H1 (cell line): ENCODE measurements around the gene ACACB. TPM values are rescaled to one million over a fixed set of nuclear protein-coding genes. Genes with fewer than 3 reads are reported as not detected.

Experiments used
- ATF2 ChIP-seq: IDR thresholded peaks from 2 replicates; pipeline ENCODE4 v1.6.1; 2012; ENCODE audit warnings: low read length, inconsistent platforms
- KDM1A ChIP-seq: fragments of 200-600, 300-600 bp; sonication (generic); IDR thresholded peaks from 2 replicates; pipeline ENCODE4 v1.7.1; 2016; ENCODE audit warnings: mild to moderate bottlenecking, low read length, borderline replicate concordance
- TEAD4 ChIP-seq: IDR thresholded peaks from 2 replicates; pipeline ENCODE4 v1.6.1; 2012; ENCODE audit warnings: low read depth, low read length, inconsistent platforms, mixed read lengths
- polyA plus RNA-seq, 7 experiments: library from polyadenylated mRNA; depleted of rRNA in 3 of 7; stranded (reverse) in 5 of 7; unstranded in 2 of 7; fragments of >200 nt in 5 of 7; fragments of 200-250 nt in 2 of 7; gene quantifications; 1 replicate in 5 of 7; 2 replicates in 1 of 7; 4 replicates in 1 of 7; pipeline versions ENCODE4 v1.2.1 to v1.2.3, GENCODE V29; 2011 to 2013; ENCODE audit warnings: missing spikeins in 2 of 7, mixed read lengths in 2 of 7
- total RNA-seq: library from RNA; stranded (reverse); fragmentation: NEBNext Ultra II Directional; extraction: Animal tissue kit (Norgen Biotek cat#: 25700); gene quantifications from 2 replicates; pipeline ENCODE4 v1.2.1, GENCODE V29; 2021
- TF ChIP-seq, protein P1 (sequence below): fragments of 300-600 bp; sonication (generic); IDR thresholded peaks from 2 replicates; pipeline ENCODE4 v1.7.1; 2012; ENCODE audit warnings: low read length, moderate library complexity, mild to moderate bottlenecking, inconsistent platforms; ENCODE audit not compliant: insufficient replicate concordance

ACACB gene
- total and polyA plus RNA-seq, 2 of the 8 experiments (the other 6 are each of a cell fraction or from before 2014, with no cell fraction given) = 5.8 to 15.3 TPM

GRCh38 chr12:109170324-109170723 is 53.9 kb downstream of the ACACB start (continued):
- no peak for TF ChIP-seq ATF2
- no peak for TF ChIP-seq TEAD4
- TF ChIP-seq KDM1A = no peak
- TF ChIP-seq, protein P1, sequence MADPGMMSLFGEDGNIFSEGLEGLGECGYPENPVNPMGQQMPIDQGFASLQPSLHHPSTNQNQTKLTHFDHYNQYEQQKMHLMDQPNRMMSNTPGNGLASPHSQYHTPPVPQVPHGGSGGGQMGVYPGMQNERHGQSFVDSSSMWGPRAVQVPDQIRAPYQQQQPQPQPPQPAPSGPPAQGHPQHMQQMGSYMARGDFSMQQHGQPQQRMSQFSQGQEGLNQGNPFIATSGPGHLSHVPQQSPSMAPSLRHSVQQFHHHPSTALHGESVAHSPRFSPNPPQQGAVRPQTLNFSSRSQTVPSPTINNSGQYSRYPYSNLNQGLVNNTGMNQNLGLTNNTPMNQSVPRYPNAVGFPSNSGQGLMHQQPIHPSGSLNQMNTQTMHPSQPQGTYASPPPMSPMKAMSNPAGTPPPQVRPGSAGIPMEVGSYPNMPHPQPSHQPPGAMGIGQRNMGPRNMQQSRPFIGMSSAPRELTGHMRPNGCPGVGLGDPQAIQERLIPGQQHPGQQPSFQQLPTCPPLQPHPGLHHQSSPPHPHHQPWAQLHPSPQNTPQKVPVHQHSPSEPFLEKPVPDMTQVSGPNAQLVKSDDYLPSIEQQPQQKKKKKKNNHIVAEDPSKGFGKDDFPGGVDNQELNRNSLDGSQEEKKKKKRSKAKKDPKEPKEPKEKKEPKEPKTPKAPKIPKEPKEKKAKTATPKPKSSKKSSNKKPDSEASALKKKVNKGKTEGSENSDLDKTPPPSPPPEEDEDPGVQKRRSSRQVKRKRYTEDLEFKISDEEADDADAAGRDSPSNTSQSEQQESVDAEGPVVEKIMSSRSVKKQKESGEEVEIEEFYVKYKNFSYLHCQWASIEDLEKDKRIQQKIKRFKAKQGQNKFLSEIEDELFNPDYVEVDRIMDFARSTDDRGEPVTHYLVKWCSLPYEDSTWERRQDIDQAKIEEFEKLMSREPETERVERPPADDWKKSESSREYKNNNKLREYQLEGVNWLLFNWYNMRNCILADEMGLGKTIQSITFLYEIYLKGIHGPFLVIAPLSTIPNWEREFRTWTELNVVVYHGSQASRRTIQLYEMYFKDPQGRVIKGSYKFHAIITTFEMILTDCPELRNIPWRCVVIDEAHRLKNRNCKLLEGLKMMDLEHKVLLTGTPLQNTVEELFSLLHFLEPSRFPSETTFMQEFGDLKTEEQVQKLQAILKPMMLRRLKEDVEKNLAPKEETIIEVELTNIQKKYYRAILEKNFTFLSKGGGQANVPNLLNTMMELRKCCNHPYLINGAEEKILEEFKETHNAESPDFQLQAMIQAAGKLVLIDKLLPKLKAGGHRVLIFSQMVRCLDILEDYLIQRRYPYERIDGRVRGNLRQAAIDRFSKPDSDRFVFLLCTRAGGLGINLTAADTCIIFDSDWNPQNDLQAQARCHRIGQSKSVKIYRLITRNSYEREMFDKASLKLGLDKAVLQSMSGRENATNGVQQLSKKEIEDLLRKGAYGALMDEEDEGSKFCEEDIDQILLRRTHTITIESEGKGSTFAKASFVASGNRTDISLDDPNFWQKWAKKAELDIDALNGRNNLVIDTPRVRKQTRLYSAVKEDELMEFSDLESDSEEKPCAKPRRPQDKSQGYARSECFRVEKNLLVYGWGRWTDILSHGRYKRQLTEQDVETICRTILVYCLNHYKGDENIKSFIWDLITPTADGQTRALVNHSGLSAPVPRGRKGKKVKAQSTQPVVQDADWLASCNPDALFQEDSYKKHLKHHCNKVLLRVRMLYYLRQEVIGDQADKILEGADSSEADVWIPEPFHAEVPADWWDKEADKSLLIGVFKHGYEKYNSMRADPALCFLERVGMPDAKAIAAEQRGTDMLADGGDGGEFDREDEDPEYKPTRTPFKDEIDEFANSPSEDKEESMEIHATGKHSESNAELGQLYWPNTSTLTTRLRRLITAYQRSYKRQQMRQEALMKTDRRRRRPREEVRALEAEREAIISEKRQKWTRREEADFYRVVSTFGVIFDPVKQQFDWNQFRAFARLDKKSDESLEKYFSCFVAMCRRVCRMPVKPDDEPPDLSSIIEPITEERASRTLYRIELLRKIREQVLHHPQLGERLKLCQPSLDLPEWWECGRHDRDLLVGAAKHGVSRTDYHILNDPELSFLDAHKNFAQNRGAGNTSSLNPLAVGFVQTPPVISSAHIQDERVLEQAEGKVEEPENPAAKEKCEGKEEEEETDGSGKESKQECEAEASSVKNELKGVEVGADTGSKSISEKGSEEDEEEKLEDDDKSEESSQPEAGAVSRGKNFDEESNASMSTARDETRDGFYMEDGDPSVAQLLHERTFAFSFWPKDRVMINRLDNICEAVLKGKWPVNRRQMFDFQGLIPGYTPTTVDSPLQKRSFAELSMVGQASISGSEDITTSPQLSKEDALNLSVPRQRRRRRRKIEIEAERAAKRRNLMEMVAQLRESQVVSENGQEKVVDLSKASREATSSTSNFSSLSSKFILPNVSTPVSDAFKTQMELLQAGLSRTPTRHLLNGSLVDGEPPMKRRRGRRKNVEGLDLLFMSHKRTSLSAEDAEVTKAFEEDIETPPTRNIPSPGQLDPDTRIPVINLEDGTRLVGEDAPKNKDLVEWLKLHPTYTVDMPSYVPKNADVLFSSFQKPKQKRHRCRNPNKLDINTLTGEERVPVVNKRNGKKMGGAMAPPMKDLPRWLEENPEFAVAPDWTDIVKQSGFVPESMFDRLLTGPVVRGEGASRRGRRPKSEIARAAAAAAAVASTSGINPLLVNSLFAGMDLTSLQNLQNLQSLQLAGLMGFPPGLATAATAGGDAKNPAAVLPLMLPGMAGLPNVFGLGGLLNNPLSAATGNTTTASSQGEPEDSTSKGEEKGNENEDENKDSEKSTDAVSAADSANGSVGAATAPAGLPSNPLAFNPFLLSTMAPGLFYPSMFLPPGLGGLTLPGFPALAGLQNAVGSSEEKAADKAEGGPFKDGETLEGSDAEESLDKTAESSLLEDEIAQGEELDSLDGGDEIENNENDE = no peak
